ENCODE results near the gene C19orf25.

DNA sequence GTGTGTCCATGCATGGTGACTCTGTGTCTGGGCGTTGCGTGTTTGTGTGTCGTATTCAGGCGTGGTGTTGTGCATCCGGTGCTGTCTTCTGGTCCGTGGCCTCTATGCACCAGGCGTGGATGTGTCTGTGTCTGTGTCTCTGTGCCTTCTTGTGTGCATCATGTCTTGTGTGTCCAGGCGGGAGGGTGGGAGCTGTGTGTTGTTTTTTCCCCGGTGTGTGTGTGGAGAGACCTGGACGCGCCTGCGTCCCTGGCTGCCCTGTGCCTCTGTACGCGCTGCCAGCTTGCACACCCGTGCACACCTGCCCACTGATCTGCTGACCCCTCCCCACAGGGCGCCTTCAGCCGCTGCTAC, 45.9 kb upstream of the C19orf25 start:
- TF ChIP-seq POLR2A (IDR thresholded peaks at IDR 0.05; ENCODE audit: low read depth) (no peak), EP300 (IDR thresholded peaks at IDR 0.05) (no peak), POLR2AphosphoS5 (IDR thresholded peaks at IDR 0.05) (no peak)
- TF ChIP-seq, protein P1, sequence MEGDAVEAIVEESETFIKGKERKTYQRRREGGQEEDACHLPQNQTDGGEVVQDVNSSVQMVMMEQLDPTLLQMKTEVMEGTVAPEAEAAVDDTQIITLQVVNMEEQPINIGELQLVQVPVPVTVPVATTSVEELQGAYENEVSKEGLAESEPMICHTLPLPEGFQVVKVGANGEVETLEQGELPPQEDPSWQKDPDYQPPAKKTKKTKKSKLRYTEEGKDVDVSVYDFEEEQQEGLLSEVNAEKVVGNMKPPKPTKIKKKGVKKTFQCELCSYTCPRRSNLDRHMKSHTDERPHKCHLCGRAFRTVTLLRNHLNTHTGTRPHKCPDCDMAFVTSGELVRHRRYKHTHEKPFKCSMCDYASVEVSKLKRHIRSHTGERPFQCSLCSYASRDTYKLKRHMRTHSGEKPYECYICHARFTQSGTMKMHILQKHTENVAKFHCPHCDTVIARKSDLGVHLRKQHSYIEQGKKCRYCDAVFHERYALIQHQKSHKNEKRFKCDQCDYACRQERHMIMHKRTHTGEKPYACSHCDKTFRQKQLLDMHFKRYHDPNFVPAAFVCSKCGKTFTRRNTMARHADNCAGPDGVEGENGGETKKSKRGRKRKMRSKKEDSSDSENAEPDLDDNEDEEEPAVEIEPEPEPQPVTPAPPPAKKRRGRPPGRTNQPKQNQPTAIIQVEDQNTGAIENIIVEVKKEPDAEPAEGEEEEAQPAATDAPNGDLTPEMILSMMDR (IDR thresholded peaks at IDR 0.05), result no peak

All from esophagus muscularis mucosa (tissue), 4 donors.